SK-N-MC (cell line): Measurements from ENCODE around the gene FAXC.

Experiments
- EZH2 ChIP-seq: fragments of 200-600 bp; sonication (generic); IDR thresholded peaks from one replicate; pipeline ENCODE4 v1.6.1; 2017; ENCODE audit warnings: antibody characterized with exemption
- FOXP2 ChIP-seq: optimal IDR thresholded peaks from 2 replicates; pipeline ENCODE3; 2011; ENCODE audit warnings: mild to moderate bottlenecking, moderate library complexity; ENCODE audit not compliant: insufficient read depth; ENCODE audit errors: extremely low read length, control extremely low read depth
- POLR2AphosphoS5 ChIP-seq: IDR thresholded peaks from 2 replicates; pipeline ENCODE4 v1.6.1; 2012; ENCODE audit warnings: mild to moderate bottlenecking, low read depth, low read length, borderline replicate concordance

- TF ChIP-seq POLR2AphosphoS5 (no peak), EZH2 (no peak), FOXP2 (no peak)
Observed at GRCh38 chr6:99232056-99232455, 117.4 kb downstream of the FAXC start.
